GM11168 (cell line): ENCODE measurements around the gene TRAK1.

Source experiments
- in situ Hi-C: fragments of 300-500 bp; cut with MboI; formaldehyde crosslinking; loops from one replicate; pipeline ENCODE4 v1.12.0; 2022; ENCODE audit warnings: low sequenced_read_pairs; ENCODE audit not compliant: unreplicated experiment

Gene TRAK1

DNA sequence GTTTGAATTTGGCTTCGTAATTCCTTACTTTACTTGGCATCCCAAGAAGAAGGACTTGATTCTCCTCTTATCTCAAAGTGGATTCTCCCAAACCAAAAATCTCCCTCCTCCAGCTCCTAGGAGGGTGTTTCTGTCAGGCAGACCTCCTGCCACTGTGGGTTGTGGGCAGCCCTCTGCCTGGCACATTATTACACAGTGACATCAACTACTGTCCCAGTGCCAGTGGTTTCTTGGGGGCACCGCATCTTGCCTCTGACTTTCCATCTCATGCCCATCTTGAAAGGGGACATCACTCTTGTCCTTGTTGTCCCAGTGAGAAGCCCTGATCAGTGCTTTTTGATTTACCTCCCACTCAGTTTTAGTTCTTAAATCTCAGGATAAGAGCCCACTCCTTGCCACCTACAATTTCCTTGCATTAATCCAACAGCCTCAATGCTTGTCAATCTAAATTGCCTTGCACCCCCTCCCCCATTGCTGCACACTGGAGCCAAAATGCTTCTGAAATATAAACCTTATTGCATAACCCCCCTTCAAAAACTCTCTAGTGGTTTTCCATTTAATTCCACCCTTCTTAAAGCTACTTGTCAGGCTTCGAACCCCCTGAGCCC is 81.0 kb downstream of the TRAK1 start:
- in situ Hi-C loops, result no loop called here

DNA sequence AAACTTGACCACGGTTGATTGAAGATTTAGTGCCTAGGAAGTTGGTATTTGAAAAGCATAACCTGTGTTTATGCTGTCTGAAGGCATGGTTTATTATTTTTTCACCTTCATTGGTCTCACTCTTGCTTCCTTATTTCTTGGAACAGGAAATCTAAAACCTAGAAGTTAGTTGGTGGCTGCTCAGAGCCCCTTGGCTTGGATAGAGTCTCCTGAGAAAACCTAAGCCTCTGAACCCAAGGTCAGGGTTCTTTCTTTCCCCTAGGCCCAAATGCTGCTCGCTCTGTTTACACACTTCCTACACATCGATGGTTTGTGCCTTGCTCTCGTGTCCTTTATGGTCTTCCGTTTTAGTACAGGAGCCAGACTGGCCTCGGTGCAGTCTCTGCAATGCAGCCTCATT is 82.2 kb downstream of the TRAK1 start:
- in situ Hi-C loops, result no loop called here

DNA sequence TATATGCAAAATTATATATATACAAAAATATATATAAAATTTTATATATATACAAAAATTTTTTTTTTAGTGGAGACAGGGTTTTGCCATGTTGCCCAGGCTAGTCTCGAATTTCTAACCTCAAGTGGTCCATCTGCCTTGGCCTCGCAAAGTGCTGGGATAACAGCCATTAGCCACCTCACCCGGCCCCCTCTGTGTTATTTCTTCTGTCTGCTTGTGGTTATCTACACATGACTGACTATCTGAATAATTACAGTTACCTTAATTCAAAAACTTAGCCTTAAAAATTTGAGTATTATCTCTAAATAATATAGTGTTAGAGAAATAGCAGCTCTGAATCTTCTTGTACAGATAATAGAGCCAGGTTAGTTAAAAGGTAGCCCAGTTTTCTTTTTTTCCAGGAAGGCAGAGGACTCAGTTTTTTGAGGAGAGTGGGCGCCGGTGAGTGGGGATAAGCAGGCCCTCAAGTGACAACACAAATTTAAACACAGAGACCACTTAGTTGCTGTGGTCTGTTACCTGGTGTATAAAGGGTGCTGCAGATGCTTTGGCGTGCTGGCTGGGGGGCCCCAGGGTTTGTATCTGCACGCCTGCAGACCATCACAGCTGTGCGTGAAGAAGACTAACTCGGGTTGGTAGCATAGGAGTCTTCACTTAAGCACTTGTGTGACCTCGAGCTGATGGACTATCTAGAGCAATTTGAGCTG is 83.7 kb downstream of the TRAK1 start:
- in situ Hi-C loops, result no loop called here

DNA sequence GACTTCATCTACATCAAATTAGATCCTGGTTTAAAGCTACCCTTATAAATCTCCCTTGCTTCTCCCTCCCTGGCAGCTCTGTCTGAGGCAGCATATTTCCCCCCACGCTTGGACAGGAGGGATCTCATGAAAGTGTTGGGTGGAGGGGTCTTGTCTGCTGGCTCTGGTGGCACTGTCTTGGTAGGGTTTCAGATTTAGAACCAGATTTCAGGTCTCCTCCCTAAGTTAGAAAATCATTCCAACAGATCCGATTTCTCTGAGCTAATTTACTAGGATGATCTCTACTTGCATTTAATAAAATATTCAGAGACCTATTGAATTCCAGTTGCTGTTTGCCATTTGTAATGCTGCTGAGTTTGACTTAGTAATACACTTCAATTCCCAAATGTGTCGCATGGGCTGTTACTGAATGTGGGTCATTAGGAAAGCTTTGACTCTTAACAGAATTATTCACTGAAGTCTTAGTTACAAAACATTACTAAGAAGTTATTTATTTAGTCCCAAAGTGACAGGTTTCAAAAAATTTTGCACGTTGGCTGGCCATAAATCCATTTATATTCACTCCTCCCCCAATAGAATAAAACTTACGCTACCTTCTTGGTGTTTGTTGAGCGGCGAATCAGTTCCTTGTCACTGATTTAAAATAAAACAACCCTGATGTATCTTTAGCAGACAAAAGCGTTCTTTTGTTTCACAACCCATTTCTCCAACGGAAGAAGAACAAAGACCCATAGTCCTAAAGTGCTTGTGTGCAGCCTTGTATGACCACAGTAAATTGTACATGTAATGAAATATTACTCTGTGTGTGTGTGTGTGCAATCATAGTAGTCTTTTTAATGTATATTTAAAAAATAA is 84.5 kb downstream of the TRAK1 start:
- in situ Hi-C loops, result no loop called here

DNA sequence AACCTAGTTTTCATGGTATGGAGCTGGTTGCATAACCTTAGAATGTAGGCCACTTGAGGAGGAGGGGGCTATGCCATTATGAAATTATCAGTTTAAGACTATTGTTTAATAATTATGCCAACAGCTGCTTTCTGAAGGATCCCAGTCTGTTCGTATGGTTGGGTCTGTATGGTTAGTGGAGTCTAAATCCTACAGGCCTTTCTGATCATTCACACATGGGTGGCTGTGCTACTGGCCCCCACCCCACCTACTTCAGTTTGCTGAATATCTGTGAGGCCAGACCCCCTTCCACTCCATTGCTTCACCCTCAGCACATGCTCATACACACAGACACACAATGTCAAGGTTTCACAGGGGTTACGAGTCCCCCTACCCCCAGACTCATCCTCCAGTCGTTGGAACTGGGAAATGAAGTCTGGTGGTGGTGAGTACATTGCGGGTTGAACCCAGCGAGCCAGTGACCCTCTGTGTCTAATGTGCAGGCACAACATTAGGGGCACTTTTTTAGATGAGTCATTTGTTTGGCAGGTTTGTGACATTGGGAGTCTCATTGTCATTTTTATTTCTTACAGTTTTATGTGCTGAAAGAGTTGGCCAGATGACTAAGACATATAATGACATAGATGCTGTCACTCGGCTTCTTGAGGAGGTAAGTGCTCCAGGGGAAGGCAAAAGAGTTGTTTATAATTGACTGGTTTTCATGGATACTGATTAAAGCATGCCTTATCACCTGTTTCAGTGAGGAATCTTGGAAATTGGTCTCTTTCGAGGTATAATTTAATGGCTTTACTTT is 85.3 kb downstream of the TRAK1 start:
- in situ Hi-C loops, result no loop called here

DNA sequence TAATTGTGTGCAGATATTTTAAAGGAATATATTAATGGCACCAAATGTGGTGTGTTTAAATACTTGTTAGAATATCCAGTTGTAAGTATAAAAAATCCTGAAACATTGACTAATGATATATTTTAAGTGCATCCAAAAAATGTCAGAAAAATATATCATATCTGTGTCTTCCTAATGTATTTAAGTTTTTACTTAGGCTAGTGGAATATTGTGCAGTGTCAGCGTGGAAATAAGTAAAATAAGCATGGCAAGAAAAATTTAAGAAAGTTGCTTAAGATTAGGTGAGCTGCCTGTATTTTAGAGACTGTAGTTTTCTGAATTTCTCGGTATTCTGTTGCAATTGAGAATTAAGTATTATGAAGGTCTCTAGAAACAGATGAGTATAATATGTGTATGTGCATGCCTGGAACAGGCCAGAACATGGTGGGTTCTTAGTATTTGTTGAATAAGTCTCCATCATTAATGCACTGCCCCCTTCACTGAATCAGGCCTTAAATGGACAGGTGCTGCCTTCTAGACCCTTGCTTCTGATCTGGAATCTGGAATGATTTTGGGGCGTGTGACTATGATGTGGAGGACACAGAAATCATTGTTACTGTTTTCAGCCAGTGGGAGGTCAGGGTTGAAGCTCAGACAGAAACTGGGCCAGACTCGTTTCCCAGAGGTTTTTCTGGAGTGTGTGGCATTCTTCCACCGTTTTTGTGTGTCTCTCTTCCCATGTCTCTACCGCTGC is 86.1 kb downstream of the TRAK1 start:
- in situ Hi-C loops, result no loop called here

DNA sequence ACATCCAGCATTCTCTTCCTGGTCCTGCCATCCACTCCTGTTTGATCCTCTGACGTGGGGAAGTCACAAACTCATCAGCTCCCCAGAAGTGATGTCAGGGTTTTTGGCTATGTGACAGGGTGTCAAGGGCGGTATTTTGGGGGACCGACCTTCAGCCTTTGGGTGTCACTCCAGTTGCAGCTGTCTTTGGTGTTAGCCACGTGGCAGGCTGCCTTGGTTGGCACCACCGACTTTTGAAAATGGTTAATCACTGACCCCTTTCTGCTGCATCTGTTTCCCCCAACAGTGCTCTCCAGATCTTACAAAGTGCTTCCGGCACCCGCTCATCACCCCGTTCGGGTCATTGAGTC is 86.6 kb downstream of the TRAK1 start:
- in situ Hi-C loops, result no loop called here

DNA sequence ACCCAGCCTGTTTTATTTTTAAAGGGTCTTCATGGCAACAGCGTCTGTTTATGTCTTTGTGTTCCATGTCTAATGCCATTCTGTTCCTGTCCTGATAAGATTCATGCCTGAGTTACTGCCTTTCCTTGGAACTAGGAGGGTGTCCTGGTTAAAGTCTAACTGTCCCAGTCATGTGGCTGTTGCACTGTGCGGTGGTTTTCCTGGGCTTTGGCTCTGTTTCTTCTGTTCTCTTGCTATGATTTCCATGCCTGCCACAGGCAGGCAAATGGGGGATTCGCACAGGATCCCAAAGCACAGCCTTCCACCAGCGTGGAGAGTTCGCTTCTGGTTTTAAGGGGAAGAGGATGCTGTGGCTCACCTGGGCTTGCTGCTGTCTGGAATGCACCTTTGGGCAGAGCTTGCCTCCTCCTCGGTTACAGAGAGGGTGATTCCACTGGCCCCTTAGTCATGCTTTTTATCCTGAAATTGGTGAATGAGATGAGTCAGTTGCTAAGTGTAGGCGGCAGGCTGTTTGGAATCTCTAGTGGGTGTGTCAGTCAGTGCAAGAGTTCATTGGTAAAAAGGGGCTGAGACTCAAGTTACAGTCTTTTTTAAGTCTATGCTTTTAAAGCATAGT is 88.1 kb downstream of the TRAK1 start:
- in situ Hi-C loops, result no loop called here

DNA sequence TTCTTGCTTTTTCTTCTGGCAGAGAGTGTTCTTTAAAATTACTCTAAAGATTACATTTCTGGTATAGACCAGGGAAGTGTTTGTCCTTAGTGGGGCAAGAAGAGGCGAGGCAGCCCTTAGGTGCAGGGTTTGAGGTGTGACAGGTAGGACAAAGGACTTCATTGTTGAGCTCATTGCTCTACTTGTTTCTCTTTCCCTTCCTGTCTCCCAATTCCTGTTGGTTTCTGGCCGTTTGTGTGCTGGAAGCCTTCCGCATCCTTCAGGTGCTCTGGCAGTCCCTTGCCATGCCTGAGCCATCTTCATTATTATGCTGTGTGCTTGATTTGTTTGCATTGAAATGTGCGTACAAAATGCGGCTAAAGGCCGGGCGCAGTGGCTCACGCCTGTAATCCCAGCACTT is 89.7 kb downstream of the TRAK1 start:
- in situ Hi-C loops, result no loop called here

DNA sequence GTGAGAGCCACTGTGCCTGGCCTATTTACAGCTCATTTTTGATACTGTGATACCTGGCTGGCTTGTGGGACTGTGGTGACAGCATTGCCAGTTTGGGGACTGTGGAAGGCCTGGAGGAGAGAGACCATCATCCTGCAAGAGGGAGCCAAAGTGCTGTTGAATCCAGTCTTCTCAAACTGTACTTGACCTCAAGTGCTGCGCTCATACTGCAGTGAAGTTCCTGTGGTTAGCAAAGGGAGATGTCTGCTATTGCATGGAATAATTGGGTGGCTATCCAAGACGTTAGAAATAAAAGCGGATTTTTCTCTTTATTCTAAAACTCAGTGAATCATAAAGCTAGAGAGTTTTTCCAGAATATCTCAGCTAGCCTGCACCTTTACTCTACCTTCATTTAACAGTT is 91.4 kb downstream of the TRAK1 start:
- in situ Hi-C loops, result no loop called here

DNA sequence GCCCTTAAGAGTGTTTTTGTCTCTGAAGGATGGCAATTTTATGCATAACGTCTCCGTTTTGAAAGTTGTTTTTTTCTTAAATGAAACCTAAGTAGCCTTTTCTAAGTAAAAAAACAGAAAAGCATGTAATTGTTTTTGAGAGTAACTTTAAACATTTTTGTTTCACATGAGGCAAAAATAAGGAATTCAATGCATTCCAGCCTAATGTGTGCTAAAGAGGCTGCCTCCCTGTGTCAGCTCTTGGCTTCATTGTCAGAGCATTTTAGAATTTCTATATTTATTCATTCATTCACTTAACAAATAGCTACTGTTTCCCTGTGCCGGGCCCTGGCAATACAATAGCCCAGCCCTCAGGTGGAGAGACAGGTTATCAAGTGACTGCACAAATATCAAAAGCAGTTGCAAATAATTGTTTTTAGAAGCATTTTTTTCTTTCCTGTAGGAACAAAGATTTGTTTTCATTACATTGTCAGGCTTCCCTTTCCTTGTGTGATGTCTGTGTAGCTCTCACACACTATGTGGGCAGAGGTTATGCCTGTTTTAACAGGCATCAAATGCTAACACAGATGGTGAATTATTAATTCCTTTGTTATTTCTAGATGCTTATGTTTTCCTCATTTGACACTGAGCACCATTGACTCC is 93.0 kb downstream of the TRAK1 start:
- in situ Hi-C loops, result no loop called here

DNA sequence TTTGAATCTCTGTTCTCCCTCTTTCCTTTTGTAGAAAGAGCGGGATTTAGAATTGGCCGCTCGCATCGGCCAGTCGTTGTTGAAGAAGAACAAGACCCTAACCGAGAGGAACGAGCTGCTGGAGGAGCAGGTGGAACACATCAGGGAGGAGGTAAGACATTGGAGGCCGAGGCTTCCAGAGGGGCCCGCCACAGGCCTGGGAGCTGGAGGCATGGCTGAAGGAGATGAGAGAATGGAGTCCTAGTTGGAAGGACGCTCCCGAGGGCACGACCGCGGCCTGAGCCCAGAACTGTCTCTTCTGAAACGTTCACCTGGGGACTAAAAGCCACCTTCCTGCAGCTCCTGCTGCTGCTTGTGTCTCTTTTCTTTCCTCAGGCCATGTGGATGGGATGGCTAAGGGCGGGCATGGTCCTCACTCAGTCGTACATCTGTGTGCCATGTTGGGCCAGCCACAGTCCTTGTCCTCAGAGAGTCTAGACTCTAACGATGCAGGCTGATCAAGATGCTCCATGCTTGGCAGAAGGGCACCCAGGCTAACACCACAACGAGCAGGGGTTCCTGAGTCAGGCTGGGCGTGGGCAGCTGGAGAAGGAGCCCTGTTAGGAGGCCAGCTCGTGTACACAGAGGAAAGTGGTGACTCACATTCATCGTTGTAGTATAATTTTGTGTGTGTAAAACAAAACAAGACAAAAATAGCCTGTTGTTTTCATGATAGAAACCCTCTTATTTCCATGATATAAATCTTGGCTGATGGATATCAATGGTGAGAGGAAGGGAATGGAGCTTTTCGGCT is 93.7 kb downstream of the TRAK1 start:
- in situ Hi-C loops, result no loop called here

DNA sequence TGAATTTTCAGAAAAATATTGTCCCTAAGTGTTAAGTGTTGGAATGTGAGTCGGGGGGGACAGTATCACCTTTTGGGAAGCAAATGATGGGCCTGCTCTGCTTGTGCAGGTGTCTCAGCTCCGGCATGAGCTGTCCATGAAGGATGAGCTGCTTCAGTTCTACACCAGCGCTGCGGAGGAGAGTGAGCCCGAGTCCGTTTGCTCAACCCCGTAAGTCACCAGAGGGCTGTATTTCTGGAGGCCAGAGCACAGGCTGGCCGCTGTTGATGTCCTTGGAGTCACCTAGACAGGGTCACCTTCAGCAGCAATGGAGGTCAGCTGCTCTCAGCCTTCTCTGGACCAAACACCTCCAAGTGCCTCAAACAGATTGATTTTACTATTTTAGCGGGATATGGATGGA is 96.8 kb downstream of the TRAK1 start:
- in situ Hi-C loops, result no loop called here

DNA sequence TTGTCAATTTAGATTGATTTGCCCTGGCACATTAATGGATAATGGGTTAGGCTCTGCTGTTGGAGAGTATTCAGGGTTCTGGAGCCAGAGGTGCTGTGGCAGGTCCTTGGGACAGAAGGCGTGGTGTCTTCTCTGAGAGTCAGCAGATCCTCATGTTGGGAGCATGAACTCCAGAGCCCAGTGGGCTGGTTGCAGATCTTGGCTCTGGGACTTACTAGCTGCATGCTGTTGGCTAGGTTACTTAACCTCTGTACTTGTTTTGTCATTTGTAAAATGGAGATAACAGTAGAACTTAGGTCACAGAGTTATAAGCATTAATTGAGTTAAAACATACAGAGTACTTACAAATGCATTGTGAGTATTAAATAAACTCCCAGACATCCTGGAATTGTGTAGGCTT is 97.2 kb downstream of the TRAK1 start:
- in situ Hi-C loops, result no loop called here

DNA sequence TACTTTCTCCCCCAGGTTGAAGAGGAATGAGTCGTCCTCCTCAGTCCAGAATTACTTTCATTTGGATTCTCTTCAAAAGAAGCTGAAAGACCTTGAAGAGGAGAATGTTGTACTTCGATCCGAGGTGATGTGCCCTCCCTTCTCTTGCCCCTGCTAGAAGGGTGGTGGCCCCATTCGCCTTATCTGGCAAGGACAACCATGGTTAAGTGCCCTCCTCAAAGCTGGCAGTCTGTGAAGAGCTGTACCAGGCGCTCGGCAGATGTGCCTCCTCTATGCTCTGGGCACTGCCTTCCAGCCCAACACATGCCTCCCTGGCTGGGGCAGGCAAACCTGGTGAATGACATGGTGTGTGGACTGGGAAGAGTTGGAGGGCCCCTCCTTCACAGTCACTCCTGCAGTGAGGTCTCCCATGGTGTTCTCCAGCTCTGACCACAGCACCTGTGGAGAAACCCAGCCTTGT is 97.9 kb downstream of the TRAK1 start:
- in situ Hi-C loops, result no loop called here

DNA sequence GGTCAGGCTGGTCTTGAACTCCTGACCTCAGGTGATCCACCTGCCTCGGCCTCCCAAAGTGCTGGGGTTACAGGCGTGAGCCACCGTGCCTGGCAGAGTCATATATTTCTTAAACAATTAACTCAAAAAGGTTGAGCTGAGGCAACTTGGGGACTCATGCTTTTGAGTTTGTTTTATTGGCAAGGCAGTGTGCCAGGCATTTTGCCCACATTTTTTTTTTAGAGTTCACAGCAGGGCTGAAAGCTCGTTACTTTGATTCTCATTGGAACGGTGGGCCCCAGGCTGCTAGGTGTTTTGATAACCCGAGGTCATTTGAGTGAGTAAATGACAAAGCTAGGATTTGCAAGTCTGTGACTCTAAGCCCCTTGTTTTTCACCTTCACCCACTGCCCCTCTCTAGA is 98.6 kb downstream of the TRAK1 start:
- in situ Hi-C loops, result no loop called here

DNA sequence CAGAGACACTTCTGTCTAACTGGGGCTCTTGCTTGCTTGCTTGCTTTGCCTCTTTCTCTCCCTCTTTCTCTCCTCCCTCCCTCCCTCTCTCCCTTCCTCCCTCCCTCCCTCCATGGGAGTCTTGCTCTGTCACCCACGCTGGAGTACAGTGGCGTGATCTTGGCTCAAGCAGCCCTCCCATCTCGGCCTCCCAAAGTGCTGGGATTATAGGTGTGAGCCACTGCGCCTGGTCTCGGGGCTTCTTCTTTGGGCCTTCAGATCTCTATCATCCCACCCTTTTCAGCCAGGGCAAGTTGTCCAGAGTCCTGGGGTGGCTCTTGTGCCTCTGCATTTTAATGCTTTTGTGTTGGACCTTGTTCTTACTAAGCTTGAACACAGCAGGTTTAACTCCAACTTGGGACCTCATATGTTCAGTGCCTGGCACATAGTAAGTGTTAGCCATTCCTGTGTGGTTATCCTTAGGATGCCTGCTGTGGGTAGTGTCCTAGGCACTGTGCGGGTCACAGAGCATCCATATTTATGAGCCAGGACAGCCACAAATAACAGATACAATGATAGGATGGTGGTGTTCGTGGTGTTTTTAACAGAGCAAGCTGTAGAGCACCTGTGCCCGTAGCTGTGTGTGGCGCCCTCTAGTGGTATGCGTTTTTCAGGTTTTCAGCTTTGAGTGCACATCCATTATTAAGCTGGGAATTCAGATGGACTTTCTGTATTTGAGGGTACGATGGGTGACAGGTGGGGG is 99.7 kb downstream of the TRAK1 start:
- in situ Hi-C loops, result no loop called here

DNA sequence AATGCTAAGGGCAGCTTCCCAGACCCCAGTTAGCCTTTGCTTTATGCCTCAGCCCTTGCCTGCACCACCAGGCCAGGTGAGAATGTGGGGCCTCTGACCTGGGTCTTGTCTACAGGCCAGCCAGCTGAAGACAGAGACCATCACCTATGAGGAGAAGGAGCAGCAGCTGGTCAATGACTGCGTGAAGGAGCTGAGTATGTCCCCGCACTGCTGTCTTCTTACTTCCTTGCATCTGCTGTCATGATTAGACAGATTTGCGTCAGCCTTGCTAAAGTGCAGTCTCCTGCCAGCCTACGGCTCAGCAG is 100.2 kb downstream of the TRAK1 start:
- in situ Hi-C loops, result no loop called here
